Mononuclear cell (primary cell): Measurements from ENCODE around the gene KNDC1. TPM values are rescaled to one million over a fixed set of nuclear protein-coding genes. Genes with fewer than 3 reads are reported as not detected.
"Not testable (repeated sequence)": the region's sequence is repeated elsewhere in the genome, so short reads cannot be mapped to it uniquely, and the experiment has no call there.

Experiments used
- H3K27me3 ChIP-seq: 2 replicates; pipeline ENCODE4 v1.6.0; 2011; ENCODE audit warnings: low read length, control low read depth; ENCODE audit not compliant: insufficient read depth
- H3K4me1 ChIP-seq: 2 replicates; pipeline ENCODE4 v1.5.1; 2011; ENCODE audit warnings: mild to moderate bottlenecking, low read length, control low read depth; ENCODE audit not compliant: insufficient read depth
- H3K4me3 ChIP-seq: 2 replicates; pipeline ENCODE4 v1.5.1; 2011; ENCODE audit warnings: mild to moderate bottlenecking, low read length, moderate library complexity
- H3K9me3 ChIP-seq: 2 replicates; pipeline ENCODE4 v1.5.1; 2011; ENCODE audit warnings: low read depth, mild to moderate bottlenecking, control low read depth, low read length
- total RNA-seq: library from RNA; depleted of rRNA; stranded (reverse); fragments of >200 nt; gene quantifications from one replicate; pipeline ENCODE4 v1.2.3, GENCODE V29; 2012

Gene KNDC1
- total RNA-seq, 1 donor: 0.94 TPM

DNA sequence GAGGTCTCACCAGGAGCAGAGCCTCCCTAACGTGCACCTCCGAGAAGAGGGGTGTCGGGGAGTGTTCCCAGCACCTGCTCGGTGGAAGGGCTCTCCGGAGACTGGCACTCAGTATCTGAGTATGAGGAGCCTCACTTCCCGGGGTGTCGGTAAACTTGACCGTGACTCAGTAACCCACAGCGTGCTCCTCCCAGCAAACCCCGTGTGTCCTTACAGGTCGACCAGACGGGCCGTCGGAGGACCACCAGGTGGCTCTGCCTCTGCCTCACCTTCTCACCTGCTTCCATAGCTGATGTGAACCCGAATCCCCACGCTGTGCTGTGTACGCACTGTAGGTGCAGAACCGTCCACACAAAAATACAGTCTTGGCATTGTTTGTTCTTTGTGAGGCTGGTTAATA is 29.0 kb upstream of the KNDC1 start:
- Histone ChIP-seq H3K4me3 (no peak overlapping the region), H3K4me1 (no peaks in the 10 kb centered on the region), H3K27me3 (no peaks in the 10 kb centered on the region), H3K9me3 (no peaks in the 10 kb centered on the region)

DNA sequence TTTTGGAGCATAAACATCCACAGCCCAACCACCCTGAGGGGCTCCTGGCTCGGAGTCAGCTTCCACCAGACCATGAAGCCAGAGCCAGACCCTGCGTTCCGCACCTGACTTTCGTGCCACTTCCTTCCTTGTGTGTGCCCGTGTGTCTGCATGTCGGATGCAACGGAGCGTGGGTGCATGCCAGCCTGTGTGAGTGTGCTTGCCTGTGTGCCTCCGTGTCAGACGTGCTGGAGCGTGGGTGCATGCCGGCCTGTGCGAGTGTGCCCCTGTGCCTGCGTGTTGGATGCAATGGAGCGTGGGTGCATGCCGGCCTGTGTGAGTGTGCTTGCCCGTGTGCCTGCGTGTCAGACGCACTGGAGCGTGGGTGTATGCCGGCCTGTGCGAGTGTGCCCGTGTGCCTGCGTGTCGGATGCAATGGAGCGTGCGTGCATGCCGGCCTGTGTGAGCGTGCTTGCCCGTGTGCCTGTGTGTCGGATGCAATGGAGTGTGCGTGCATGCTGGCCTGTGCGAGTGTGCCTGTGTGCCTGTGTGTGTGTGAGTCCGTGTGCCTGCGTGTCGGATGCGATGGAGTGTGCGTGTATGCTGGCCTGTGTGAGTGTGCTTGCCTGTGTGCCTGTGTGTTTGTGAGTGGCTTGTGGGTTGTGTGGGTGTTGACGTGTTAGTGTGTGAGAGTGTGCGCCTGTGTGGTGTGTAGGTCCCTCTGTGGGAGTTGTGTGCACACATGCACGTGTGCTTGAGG is 28.1 kb upstream of the KNDC1 start:
- H3K4me1 ChIP-seq: no peaks in the 10 kb centered on the region
- H3K27me3 ChIP-seq: no peaks in the 10 kb centered on the region
- H3K9me3 ChIP-seq: no peaks in the 10 kb centered on the region
- H3K4me3 ChIP-seq: no peak overlapping the region

DNA sequence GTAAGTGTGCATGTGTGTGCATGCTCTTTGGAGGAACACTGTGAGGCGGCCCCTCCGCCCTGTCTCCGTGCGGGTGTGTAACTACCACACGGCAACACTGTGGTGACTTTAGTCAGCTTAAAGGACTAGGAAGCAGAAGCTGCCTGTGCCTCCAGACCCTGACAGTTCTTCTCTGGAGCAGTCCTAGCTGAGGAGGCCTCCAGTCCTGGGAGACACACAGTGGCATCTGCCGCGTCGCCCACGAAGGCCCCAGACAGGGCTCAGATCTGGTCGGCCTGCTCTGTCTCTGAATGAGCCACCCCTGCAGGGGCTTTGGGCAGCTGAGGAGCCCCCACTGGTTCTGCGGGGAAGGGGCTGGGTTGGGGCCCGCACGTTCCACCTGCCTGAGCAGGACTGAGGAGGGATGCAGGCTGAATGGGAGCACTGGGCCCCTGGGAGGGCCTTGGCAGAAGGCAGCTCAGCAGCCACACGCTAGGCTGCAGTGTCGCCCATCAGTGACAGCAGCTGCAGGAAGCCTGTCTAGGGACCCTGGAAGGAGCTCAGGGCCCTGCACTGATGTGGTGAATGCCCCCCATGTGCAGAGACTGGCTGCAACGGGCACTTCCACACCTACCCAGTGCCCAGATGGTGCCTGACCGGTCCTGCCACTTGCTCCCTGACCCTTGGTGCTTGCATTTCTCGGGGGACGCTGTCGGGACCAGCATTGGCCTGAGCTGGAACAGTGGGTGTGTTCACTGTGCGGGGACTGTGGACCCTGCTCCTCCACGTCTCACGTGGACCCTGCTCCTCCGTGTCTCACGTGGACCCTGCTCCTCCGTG is 27.3 kb upstream of the KNDC1 start:
- Histone ChIP-seq H3K4me3 (no peak overlapping the region), H3K9me3 (no peaks in the 10 kb centered on the region), H3K27me3 (no peaks in the 10 kb centered on the region), H3K4me1 (no peaks in the 10 kb centered on the region)

DNA sequence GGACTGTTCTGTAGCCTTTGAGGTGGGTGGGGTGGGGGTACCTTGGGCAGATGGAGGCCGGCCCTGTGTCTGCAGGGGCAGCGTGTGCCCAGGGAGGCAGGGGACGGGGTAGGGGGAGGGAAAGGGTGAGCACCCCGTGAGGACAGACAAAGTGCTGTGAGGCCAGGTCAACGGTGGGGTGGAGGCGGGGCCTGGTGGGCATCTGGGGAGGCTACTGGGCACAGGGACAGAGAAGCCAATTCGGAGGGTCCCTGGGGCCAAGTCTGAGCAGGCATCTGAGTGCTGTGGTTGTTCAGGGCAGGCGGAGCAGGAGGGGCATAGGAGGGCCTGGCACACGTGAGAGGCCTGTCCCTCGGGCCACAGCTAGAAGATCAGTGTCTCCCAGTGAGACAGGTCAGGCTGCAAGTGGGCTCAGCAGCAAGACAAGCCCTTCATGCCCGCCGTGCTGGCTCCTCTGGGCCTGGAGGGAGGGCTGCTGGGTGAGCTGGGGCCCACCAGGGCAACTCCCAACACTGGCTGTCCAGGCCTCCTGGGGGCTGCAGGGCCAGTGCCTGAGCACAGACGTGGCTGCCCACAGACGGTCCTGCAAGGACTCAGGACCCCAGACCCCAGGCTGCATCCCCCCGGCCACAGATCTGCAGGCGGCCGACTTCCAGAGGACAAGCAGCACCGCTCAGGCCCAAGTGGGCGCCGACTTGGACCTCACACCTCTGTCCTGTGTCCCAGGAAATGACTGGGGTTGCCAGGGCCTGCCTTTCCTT is 26.4 kb upstream of the KNDC1 start:
- Histone ChIP-seq H3K4me3 (no peak overlapping the region), H3K9me3 (no peaks in the 10 kb centered on the region), H3K4me1 (no peaks in the 10 kb centered on the region), H3K27me3 (no peaks in the 10 kb centered on the region)

DNA sequence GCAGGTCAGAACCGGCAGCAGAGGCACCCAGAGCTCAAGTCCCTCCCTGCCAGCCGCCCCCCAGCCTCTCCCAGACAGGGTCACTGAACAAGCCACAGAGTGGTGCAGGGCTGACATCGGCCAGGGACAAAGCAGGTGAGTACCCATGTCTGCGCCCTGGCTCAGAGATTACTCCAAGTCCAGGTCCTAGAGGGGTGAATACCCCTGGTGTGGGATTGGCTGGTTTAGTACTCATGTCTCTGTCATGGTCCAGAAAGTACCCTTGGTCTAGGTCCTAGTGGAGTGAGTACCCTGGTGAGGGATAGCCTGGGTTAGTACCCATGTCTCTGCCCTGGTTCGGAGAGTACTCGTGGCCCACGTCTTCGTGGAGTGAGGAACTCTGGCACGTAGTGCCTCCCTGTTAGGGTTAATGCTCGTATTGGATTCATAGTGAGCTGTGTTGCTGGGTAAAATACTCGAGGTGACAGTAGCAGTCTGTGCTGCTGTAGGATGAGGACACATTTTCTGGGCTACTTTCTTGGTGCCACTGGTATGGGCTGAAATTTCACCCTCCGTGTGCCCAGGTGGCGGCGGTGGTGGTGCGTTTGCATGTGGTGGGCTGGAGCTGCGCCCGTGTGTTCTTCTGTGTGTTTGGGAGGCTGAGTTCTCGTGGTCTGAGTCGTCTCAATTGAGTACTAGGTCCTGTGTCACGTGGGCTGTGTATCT is 25.5 kb upstream of the KNDC1 start:
- Histone ChIP-seq H3K4me1 (no peaks in the 10 kb centered on the region), H3K4me3 (no peak overlapping the region), H3K9me3 (no peaks in the 10 kb centered on the region), H3K27me3 (no peaks in the 10 kb centered on the region)

DNA sequence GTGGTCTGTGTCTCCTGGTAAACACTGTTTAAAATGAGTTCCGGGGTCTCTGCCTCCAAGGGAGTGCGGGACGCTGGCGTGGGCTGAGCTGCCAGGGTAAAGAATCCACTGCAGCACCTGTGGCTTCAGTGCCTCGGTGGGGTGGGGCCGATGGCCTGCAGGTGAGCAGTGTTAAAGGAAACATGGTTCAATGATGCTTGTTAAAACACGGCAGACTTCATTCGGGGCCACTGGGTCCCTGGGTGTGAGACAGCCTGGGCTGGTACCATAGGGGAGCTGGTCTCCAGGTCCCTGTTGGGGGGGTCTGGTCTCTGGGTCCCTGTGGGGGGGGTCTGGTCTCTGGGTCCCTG is 24.9 kb upstream of the KNDC1 start:
- Histone ChIP-seq H3K9me3 (no peaks in the 10 kb centered on the region), H3K4me3 (no peak overlapping the region), H3K27me3 (no peaks in the 10 kb centered on the region), H3K4me1 (no peaks in the 10 kb centered on the region)

DNA sequence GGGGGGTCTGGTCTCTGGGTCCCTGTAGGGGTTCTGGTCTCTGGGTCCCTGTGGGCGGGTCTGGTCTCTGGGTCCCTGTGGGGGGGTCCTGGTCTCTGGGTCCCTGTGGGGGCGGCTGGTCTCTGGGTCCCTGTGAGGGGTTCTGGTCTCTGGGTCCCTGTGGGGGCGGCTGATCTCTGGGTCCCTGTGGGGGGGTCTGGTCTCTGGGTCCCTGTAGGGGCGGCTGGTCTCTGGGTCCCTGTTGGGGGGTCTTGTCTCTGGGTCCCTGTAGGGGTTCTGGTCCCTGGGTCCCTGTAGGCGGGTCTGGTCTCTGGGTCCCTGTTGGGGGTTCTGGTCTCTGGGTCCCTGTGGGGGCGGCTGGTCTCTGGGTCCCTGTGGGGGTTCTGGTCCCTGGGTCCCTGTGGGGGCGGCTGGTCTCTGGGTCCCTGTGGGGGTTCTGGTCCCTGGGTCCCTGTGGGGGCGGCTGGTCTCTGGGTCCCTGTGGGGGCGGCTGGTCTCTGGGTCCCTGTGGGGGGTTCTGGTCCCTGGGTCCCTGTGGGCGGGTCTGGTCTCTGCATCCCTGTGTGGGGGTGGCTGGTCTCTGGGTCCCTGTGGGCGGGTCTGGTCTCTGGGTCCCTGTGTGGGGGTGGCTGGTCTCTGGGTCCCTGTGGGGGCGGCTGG is 22.4 kb upstream of the KNDC1 start:
- H3K4me3 ChIP-seq, H3K9me3 ChIP-seq, H3K4me1 ChIP-seq, H3K27me3 ChIP-seq: not testable (repeated sequence)

DNA sequence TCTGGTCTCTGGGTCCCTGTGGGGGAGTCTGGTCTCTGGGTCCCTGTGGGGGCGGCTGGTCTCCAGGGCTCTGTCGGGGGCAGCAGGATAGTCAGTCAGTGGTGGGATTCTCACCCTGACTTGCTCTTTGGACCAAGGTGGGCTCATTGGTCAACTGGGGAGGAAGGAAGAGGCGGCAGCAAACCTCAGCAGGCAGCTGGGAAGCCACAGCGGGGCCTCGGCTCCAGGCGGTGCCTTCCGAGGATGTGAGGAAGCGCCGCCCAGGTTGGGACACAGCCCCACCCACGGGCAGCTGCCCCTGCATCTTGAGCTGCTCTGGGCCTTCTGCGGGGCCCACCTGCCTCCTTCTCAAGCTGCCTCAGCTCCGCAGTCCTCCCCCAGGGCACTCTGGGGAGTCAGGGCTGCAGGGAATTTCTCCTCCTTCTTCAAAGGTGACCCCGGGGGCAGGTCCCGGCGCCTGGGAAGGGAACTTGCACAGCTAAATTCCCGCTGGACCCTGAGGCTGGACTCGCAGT is 20.4 kb upstream of the KNDC1 start:
- H3K4me1 ChIP-seq: no peaks in the 10 kb centered on the region
- no peak overlapping the region for H3K4me3 ChIP-seq

DNA sequence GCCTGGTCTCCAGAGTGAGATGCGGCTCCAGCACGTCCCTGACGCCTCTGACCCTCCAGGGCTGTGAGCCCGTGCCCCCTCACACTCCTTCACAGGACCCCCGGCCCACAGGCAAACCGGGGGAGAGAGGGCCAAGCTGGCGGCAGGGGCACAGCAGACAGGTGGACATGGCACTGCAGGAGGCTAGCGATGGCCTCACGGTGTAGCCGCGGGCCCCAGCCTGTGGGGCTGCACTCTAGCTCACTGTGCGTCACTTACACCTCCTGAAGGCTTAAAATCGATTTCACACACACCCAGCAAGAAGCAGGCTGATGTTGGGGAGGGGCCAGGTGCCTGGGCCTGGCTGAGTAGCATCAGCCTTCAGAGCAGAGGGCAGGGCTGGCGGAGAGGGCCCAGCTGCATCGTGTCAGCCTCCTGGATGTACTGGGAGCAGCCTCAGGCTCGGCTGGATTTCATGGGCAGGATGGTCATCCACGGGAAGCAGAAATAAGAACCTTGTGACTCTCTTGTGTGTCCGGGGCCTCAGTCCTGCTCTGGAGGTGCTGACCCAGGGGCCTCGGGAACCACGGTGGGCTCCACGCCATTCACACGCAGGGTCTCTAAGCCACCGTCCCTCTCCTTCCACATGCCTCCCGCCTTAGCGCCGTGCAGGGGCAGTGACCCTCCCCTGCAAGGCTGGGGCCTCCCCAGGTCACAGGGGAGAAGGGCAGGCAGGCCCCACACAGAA is 19.4 kb upstream of the KNDC1 start:
- Histone ChIP-seq H3K4me3 (no peak overlapping the region), H3K27me3 (no peaks in the 10 kb centered on the region), H3K9me3 (no peaks in the 10 kb centered on the region), H3K4me1 (no peaks in the 10 kb centered on the region)

More for the DNA sequence above, 20.4 kb upstream of the KNDC1 start:
- Histone ChIP-seq H3K9me3 (no peaks in the 10 kb centered on the region), H3K27me3 (no peaks in the 10 kb centered on the region)

DNA sequence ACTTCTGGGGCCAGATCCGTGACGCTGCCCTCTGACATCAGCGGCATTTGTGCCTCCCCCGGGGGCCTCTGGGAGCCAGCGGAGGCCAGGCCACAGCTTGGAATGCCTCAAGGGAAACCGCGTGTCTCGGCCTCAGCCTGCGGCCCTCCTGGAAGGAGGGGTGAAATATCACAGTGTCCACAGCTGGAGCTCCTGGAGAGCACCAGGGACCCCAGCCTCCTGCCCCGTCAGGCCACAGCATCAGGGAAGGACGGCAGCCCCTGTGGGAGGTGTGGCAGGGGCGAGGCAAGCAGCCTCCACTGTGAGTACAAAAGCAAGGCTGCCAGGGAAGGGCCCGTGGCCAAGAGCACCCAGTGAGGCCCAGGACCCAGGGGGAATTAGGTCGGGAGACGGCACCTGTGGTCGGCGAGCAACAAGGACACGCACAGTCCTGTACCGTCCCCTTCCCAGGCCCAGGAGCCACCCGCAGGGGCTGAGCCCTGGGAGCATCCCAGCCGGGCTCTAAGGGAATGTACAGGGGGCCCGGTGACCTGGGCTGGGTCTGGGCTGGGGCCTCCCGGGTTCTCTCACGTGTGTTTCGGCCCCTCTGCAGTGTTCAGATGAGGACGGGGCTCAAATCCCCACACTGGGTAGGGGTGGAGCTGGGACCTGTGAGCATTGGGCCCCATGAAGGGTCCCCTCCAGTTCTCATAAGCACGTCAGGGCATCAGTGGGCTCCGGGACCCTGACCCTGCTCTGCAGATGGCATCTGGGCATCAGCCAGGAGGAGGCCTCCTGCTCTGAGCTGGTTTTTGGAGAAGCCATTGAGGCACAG is 18.7 kb upstream of the KNDC1 start:
- Histone ChIP-seq H3K27me3 (peaks cover 1% of the 10 kb centered on the region), H3K4me1 (no peaks in the 10 kb centered on the region), H3K4me3 (no peak overlapping the region), H3K9me3 (no peaks in the 10 kb centered on the region)

DNA sequence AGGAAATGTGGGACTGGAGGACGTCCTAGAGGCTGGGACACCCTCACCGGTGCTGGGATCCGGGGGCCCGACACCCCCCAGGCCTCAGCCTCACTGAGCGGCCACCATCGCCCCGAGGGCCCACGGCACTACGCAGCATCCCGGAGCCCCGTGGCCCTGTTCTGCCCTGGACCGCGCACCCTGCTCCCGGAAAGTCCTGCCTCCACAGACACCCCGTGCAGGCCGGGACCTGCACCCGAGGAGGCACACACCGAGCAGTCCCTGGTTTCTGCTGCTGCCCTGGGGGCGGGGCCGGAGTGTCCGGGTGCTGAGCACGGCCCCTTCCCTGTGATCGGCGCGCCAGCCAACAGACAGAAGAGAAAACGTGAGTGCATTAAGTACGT is 18.1 kb upstream of the KNDC1 start:
- Histone ChIP-seq H3K27me3 (peaks cover 7% of the 10 kb centered on the region), H3K9me3 (no peaks in the 10 kb centered on the region), H3K4me3 (no peak overlapping the region), H3K4me1 (no peaks in the 10 kb centered on the region)

DNA sequence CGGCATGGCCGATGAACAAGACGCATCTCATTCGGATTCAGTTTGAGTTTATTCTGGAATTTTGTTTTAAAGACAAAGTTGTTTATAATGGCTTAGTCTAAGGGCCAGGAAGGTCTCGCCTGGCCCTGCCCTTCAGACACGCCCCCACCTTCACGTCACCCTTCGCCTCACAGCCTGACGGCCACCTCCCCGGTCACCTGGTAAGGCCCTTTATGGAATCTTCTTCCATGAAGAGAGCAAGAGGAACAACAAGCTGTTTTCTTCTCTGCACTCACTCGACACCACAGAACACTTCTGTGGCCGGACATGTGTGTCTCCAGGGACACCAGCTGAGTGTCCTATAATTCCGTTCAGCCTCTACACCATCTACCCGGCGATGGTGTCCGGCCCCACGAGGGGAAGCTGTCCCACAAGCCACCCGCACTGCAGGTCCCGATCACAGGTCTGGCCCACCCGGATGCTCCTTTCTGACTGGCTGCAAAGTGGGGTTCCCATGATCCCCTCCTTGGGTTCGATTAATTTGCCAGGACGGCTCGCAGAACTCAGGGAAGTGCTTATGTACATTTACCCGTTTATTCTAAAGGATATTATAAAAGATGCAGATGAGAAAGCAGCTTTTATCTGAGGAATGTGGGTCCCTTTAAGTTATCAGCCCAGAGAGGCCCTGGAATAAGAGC is 17.4 kb upstream of the KNDC1 start:
- Histone ChIP-seq H3K9me3 (no peaks in the 10 kb centered on the region), H3K4me3 (no peak overlapping the region), H3K27me3 (peaks cover 8% of the 10 kb centered on the region), H3K4me1 (no peaks in the 10 kb centered on the region)

DNA sequence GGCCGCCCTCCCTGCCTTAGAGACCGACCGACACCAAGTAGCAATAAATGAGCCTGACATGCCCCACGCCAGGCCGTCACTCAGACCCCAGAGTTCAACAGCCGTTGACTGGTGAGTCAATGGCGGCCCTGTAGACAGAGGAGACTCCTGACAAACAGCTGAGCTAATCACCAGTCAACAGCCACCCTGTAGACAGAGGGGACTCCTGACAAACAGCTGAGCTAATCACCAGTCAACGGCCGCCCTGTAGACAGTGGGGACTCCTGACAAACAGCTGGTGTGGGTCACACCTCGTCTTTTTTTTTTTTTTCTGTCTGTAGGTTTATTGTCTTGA is 16.9 kb upstream of the KNDC1 start:
- H3K4me3 ChIP-seq: no peak overlapping the region
- H3K9me3 ChIP-seq: no peaks in the 10 kb centered on the region
- peaks cover 8% of the 10 kb centered on the region for H3K27me3 ChIP-seq
- no peaks in the 10 kb centered on the region for H3K4me1 ChIP-seq
